Bronchus fibroblast of lung (primary cell): ENCODE data around the gene SLC7A11. TPM values are rescaled to one million over a fixed set of nuclear protein-coding genes. Genes with fewer than 3 reads are reported as not detected.

Experiments used
- total RNA-seq: library from RNA; depleted of rRNA; stranded (reverse); fragments of >200 nt; gene quantifications from 2 replicates; pipeline ENCODE4 v1.2.3, GENCODE V29; 2015

Gene SLC7A11
- total RNA-seq: 8.8 and 10.9 TPM in 2 replicates

GRCh38 chr4:138242076-138242833 is at the start of gene SLC7A11:
Gene SLC7A11, minus strand, starts transcription at chr4:138242349. Its CDS starts 280 bp downstream, at chr4:138242069.

